Suprapubic skin (tissue), 4 donors: ENCODE measurements around the gene GSN. TPM values are rescaled to one million over a fixed set of nuclear protein-coding genes. Genes with fewer than 3 reads are reported as not detected.

ENCODE experiments used
- DNase-seq, 2 donors: peaks; one replicate each; pipeline ENCODE4 v3.0.0-alpha.2; 2019; ENCODE audit warnings: low spot score in 2 of 2
- H3K27ac ChIP-seq: fragments of 200-600 bp; sonication (generic); one replicate; pipeline ENCODE4 v1.5.1; 2019
- H3K27me3 ChIP-seq: fragments of 200-600 bp; sonication (generic); one replicate; pipeline ENCODE4 v1.5.1; 2019
- H3K36me3 ChIP-seq: fragments of 200-600 bp; sonication (generic); one replicate; pipeline ENCODE4 v1.5.1; 2019
- H3K4me1 ChIP-seq: fragments of 200-600 bp; sonication (generic); one replicate; pipeline ENCODE4 v1.5.1; 2019
- H3K4me3 ChIP-seq: fragments of 200-600 bp; sonication (generic); one replicate; pipeline ENCODE4 v1.5.1; 2019; ENCODE audit warnings: mild to moderate bottlenecking
- H3K9me3 ChIP-seq: fragments of 200-600 bp; sonication (generic); one replicate; pipeline ENCODE4 v1.5.1; 2019
- EP300 ChIP-seq: sonication (generic); formaldehyde crosslinking; IDR thresholded peaks from one replicate; pipeline ENCODE4 v1.6.1; 2017; ENCODE audit warnings: antibody characterized with exemption
- POLR2A ChIP-seq, 2 donors: fragments of 450-650 bp; IDR thresholded peaks; one replicate each; pipeline ENCODE4 v1.6.1; 2017; ENCODE audit warnings: antibody characterized with exemption in 2 of 2, mild to moderate bottlenecking in 2 of 2, moderate library complexity in 2 of 2
- POLR2AphosphoS5 ChIP-seq, 3 donors: sonication (generic); formaldehyde crosslinking; IDR thresholded peaks; one replicate each; pipeline ENCODE4 v1.6.1; 2017; ENCODE audit warnings: antibody characterized with exemption in 3 of 3
- WGBS: methylation state at CpG from one replicate; pipeline ENCODE4 v1.1.5; 2018; 5-methylcytosine and 5-hydroxymethylcytosine counted together
- total RNA-seq, 4 donors: library from RNA; depleted of rRNA; stranded (reverse); fragments of >200 nt; gene quantifications; one replicate each; pipeline ENCODE4 v1.1.0, GENCODE V29; 2016
- TF ChIP-seq, protein P1 (sequence below), 2 donors: fragments of 200-600 bp in 1 of 2; fragments of 450-650 bp in 1 of 2; sonication (generic) in 1 of 2; IDR thresholded peaks; one replicate each; pipeline ENCODE4 v1.5.1; 2016 to 2019; ENCODE audit warnings: antibody characterized with exemption in 2 of 2, mild to moderate bottlenecking in 1 of 2, moderate library complexity in 1 of 2

The GSN gene
- total RNA-seq, 4 donors from 2014 or later, result 681 to 944 (median 771) TPM

DNA sequence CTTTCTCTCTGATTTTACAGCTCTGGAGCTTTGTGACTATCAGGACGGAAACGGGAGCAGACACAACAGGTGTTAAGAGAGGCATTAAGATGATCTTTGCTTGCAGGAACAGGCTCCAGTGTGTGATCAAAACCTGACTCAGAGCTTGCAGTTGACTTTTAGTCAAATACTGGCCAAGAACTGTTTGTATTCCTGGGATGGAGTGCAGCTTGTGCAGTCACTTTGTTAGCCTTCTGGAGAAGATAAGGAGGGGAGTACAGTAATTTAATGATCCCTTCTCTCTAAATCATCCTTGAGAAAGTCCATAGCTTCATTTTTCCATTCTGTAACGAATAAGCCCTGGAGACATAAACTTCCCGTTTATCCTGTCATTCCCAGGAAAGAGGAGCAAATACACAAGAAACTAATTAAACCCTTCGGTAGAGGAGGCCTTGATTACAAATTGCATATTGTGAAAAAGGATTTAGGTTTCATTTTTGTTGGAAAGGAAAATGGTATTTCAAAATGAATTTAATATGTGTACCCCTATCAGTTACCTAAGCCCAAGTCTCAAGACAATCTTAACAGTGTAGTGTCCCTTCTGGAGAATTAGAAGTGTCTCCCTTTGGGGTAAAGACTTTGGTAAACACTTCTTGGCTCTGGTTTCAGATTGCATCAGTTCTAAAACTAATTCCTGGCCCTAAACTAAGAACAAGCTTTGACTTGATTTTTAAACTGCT, 105.2 kb downstream of the GSN start:
- DNase-seq, result no peak
- no peaks in the 10 kb centered on the region for H3K27me3 ChIP-seq
- TF ChIP-seq POLR2AphosphoS5 (IDR thresholded peaks at IDR 0.05), result no peak
- TF ChIP-seq POLR2A (IDR thresholded peaks at IDR 0.05), result no peak
- TF ChIP-seq EP300, result no peak
- TF ChIP-seq, protein P1, sequence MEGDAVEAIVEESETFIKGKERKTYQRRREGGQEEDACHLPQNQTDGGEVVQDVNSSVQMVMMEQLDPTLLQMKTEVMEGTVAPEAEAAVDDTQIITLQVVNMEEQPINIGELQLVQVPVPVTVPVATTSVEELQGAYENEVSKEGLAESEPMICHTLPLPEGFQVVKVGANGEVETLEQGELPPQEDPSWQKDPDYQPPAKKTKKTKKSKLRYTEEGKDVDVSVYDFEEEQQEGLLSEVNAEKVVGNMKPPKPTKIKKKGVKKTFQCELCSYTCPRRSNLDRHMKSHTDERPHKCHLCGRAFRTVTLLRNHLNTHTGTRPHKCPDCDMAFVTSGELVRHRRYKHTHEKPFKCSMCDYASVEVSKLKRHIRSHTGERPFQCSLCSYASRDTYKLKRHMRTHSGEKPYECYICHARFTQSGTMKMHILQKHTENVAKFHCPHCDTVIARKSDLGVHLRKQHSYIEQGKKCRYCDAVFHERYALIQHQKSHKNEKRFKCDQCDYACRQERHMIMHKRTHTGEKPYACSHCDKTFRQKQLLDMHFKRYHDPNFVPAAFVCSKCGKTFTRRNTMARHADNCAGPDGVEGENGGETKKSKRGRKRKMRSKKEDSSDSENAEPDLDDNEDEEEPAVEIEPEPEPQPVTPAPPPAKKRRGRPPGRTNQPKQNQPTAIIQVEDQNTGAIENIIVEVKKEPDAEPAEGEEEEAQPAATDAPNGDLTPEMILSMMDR (IDR thresholded peaks at IDR 0.05), result no peak
- H3K4me1 ChIP-seq, result peaks cover 67% of the 10 kb centered on the region
- no peaks in the 10 kb centered on the region for H3K36me3 ChIP-seq
- peak overlapping the region; percentile 98 for H3K27ac ChIP-seq
- WGBS, result 20% methylated on average over 5 of the region's 5 CpGs
- no peak overlapping the region for H3K4me3 ChIP-seq
- no peaks in the 10 kb centered on the region for H3K9me3 ChIP-seq

DNA sequence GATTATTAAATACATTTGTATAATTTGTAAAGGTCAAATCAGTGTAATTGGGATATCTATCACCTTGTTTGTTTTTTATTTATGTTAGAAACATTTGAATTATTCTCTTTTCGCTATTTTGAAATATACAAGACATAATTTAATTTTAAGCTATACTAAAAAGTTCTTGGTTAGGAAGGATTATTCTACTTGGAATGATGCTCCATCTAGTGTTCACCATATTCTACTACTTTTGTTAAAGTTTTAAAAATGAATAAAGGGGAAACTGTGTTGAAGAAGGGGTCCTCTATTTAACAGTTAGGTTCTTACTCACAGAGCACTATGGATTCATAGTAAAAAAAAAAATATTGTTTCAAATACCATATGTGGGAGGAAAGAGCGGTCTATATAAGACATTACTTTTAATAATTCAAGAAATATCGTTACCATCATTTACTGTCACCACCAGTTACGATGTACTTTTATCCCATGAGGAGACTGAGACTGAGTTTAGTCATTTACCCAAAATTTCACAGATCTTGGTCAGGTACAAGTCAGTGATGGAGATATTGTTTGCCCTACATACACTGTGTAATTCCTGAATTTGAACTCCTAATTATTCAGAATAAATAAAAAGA, 108.4 kb downstream of the GSN start:
- Histone ChIP-seq H3K36me3 (no peaks in the 10 kb centered on the region), H3K4me1 (peaks cover 43% of the 10 kb centered on the region), H3K9me3 (no peaks in the 10 kb centered on the region), H3K27ac (no peak overlapping the region), H3K27me3 (no peaks in the 10 kb centered on the region), H3K4me3 (no peak overlapping the region)
- no peak for DNase-seq
- WGBS, result 86% methylated on average over 4 of the region's 4 CpGs
- TF ChIP-seq EP300, result no peak
- TF ChIP-seq, protein P1 (IDR thresholded peaks at IDR 0.05), result no peak
- TF ChIP-seq POLR2A (IDR thresholded peaks at IDR 0.05), result no peak
- no peak for TF ChIP-seq POLR2AphosphoS5 (IDR thresholded peaks at IDR 0.05)

DNA sequence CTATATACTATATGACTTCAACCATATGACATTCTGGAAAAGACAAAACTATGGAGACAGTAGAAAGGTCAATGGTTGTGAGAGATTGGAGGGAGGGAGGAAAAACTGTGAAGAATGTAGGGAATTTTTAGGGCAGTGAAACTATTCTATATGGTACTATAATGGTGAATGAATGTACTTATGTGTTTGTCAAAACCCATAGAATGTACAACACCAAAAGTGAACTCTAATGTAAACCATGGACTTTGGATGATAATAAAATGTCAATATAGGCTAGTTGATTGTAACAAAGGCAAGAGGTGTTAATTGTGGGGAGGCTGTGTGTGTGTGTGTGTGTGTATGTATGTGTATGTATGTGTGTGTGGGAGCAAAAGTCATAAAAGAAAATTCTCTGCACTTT, 112.9 kb downstream of the GSN start:
- Histone ChIP-seq H3K4me3 (no peak overlapping the region), H3K4me1 (peaks cover 3% of the 10 kb centered on the region), H3K36me3 (no peaks in the 10 kb centered on the region), H3K27me3 (no peaks in the 10 kb centered on the region), H3K9me3 (no peaks in the 10 kb centered on the region), H3K27ac (no peak overlapping the region)
- TF ChIP-seq, protein P1 (IDR thresholded peaks at IDR 0.05), result no peak
- TF ChIP-seq EP300, result no peak
- TF ChIP-seq POLR2AphosphoS5 (IDR thresholded peaks at IDR 0.05), result no peak
- TF ChIP-seq POLR2A (IDR thresholded peaks at IDR 0.05), result no peak
- no peak for DNase-seq

Other genes starting within 250 kb of the GSN start
- gene C5, start 217.9 kb upstream of the GSN start, total RNA-seq, result 10 to 100 TPM in 2 of 4 donors, 1 to 10 TPM in 2; 3.2 to 13.2 (median 6.8) TPM
- 10 to 100 TPM in 3 of 4 donors, 1 to 10 TPM in 1; 6.4 to 24.6 (median 13.6) TPM for gene CNTRL, start 193.2 kb upstream of the GSN start, total RNA-seq
- 10 to 100 TPM; 41.4 to 49.5 (median 45.9) TPM for gene RAB14, start 66.3 kb upstream of the GSN start, total RNA-seq
- 100 to 1,000 TPM; 166 to 238 (median 185) TPM for gene STOM, start 102.1 kb downstream of the GSN start, total RNA-seq
- gene GGTA1, start 231.7 kb downstream of the GSN start, total RNA-seq, result 1 to 10 TPM; 5.8 to 8.6 (median 6.5) TPM